A673 (cell line): Measurements from ENCODE around the gene TWF2. TPM values are rescaled to one million over a fixed set of nuclear protein-coding genes. Genes with fewer than 3 reads are reported as not detected.
"Not testable (repeated sequence)": the region's sequence is repeated elsewhere in the genome, so short reads cannot be mapped to it uniquely, and the experiment has no call there.

Experiments
- BruUV-seq: library from RNA; stranded (reverse); fragments of 400-500 nt; replicated peaks from 2 replicates; lab custom pipeline; 2021; lab: Mats Ljungman, UMichigan
- CTCF ChIA-PET: fragments of 300-600 bp; sonication (Branson Sonifier 250); formaldehyde crosslinking; loops from one replicate; lab custom pipeline; 2022; ENCODE audit warnings: antibody characterized with exemption; lab: Charles Lee
- POLR2A ChIA-PET: fragments of 300-600 bp; sonication (Branson Sonifier 250); formaldehyde crosslinking; loops from one replicate; lab custom pipeline; 2022; ENCODE audit warnings: antibody characterized with exemption; ENCODE audit not compliant: low non-redundant PET; lab: Charles Lee
- DNase-seq: peaks from one replicate; pipeline ENCODE4 v3.0.0-alpha.2; 2015; ENCODE audit warnings: low spot score
- H3K27ac ChIP-seq: fragments of 200-600 bp; sonication (generic); 2 replicates; pipeline ENCODE4 v1.5.1; 2016; ENCODE audit warnings: mixed run types, low read depth, mild to moderate bottlenecking, mixed read lengths, antibody characterized with exemption, low read length; ENCODE audit not compliant: poor library complexity, severe bottlenecking
- H3K27me3 ChIP-seq: fragments of 200-600 bp; sonication (generic); replicated peaks from 2 replicates; pipeline ENCODE4 v1.6.1; 2017; ENCODE audit warnings: mixed run types, low read depth, mild to moderate bottlenecking, mixed read lengths, antibody characterized with exemption, low read length; ENCODE audit not compliant: insufficient read depth, poor library complexity
- H3K36me3 ChIP-seq: fragments of 200-600 bp; sonication (generic); 2 replicates; pipeline ENCODE4 v1.6.1; 2016; ENCODE audit warnings: mixed run types, mild to moderate bottlenecking, mixed read lengths, antibody characterized with exemption, low read length; ENCODE audit not compliant: insufficient read depth, poor library complexity, severe bottlenecking
- H3K4me1 ChIP-seq: fragments of 200-600 bp; sonication (generic); 2 replicates; pipeline ENCODE4 v1.6.1; 2017; ENCODE audit warnings: mixed run types, mild to moderate bottlenecking, mixed read lengths, antibody characterized with exemption, low read length; ENCODE audit not compliant: insufficient read depth, poor library complexity, severe bottlenecking
- H3K4me3 ChIP-seq: fragments of 200-600 bp; sonication (generic); 2 replicates; pipeline ENCODE4 v1.5.1; 2016; ENCODE audit warnings: low read depth, mixed run types, mild to moderate bottlenecking, mixed read lengths, low read length; ENCODE audit not compliant: poor library complexity, severe bottlenecking
- H3K9me3 ChIP-seq: fragments of 200-600 bp; sonication (generic); 2 replicates; pipeline ENCODE4 v1.6.1; 2016; ENCODE audit warnings: mixed run types, low read depth, mild to moderate bottlenecking, mixed read lengths, antibody characterized with exemption, low read length; ENCODE audit not compliant: poor library complexity, severe bottlenecking
- EZH2 ChIP-seq: fragments of 200-600 bp; sonication (generic); IDR thresholded peaks from 2 replicates; pipeline ENCODE4 v1.6.1; 2017; ENCODE audit warnings: borderline replicate concordance, low read depth, mild to moderate bottlenecking, mixed read lengths, antibody characterized with exemption, low read length; ENCODE audit not compliant: poor library complexity, severe bottlenecking
- intact Hi-C: fragments of 100-400 bp; cut with micrococcal nuclease; formaldehyde crosslinking; loops from one replicate; pipeline ENCODE4 v1.10.0; 2022; ENCODE audit not compliant: unreplicated experiment
- total RNA-seq: library from RNA; stranded (reverse); gene quantifications from 2 replicates; pipeline ENCODE4 v1.2.3, GENCODE V29; 2021
- TF ChIP-seq, protein P1 (sequence below): fragments of 300-800, 200-600 bp; sonication (generic); conservative IDR thresholded peaks from 2 replicates; pipeline ENCODE4 v1.5.1; 2017; ENCODE audit warnings: low read depth, mild to moderate bottlenecking, antibody characterized with exemption, low read length, moderate library complexity, mixed read lengths

TWF2 gene
- total RNA-seq, 1 experiment from 2014 or later: 18.3 TPM

DNA sequence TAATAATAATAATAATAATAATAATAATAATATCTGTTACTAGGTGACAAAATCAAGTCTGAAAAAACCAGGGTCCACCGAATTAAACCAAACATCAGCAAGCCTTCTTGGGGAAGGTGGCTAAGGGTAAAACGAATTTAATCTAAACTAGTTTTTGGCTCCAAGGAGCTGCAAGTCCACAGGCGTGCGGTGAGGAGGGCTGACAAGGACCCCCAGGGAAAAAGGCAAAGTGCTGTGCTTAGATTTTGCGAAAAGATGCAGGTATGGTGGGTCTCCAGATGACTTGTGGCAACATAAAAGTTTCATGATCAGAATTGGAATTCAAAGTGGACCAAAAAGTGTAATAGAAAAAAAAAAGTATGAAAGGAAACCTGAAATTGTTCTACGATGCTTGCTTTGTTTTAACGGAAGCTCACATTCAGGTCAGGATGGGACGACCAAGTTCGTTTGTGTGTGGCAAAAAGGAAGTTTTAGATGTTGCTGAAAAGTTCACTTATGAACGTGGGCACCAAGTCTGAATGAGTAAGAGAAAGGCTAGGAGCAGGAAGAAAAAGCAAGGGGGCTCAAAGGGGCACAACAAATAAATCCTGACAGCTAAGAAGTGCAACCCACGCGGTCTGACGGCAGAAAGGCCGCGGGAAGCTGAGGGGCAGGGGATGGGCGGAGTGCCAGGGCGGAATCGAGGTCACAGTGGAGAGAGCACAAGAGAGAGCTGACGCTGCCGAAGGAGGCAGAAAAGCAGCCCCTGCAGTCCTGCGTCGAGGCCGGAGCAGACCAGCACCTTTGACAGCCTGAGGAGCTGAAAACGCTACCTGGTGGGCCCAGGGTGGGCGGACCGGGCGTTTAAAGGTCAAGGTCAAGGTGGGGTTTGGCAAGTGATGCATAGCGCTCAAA lies 38.4 kb upstream of the TWF2 start:
- Histone ChIP-seq H3K27me3 (no peaks in the 10 kb centered on the region), H3K4me1 (peaks cover 7% of the 10 kb centered on the region), H3K27ac (peak overlapping the region; percentile 89), H3K4me3 (peak overlapping the region; percentile 74), H3K36me3 (no peaks in the 10 kb centered on the region), H3K9me3 (no peaks in the 10 kb centered on the region)
- BruUV-seq: TSS peak; percentile 40
- ChIA-PET CTCF (no interaction called here), POLR2A (interaction anchor here (1.1 kb wide), 1 partner anchor 43 kb away, joined by 3 read pairs; no protein-coding TSS in a partner anchor)
- peak; percentile 17 for DNase-seq
- TF ChIP-seq EZH2: no peak
- TF ChIP-seq, protein P1, sequence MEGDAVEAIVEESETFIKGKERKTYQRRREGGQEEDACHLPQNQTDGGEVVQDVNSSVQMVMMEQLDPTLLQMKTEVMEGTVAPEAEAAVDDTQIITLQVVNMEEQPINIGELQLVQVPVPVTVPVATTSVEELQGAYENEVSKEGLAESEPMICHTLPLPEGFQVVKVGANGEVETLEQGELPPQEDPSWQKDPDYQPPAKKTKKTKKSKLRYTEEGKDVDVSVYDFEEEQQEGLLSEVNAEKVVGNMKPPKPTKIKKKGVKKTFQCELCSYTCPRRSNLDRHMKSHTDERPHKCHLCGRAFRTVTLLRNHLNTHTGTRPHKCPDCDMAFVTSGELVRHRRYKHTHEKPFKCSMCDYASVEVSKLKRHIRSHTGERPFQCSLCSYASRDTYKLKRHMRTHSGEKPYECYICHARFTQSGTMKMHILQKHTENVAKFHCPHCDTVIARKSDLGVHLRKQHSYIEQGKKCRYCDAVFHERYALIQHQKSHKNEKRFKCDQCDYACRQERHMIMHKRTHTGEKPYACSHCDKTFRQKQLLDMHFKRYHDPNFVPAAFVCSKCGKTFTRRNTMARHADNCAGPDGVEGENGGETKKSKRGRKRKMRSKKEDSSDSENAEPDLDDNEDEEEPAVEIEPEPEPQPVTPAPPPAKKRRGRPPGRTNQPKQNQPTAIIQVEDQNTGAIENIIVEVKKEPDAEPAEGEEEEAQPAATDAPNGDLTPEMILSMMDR: no peak
- intact Hi-C loops: loop anchor here (5.0 kb wide), 1 partner anchor 35 kb away; no protein-coding TSS in a partner anchor

DNA sequence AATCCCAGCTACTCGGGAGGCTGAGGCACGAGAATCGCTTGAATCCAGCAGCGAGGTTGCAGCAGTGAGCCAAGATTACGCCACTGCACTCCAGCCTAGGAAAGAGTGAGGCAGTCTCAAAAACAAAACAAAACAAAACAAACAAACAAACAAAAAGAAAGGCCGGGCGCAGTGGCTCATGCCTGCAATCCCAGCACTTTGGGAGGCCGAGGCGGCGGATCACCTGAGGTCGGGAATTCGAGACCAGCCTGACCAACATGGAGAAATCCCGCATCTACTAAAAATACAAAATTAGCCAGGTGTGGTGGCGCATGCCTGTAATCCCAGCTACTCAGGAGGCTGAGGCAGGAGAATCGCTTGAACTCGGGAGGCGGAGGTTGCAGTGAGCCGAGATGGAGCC lies 35.8 kb upstream of the TWF2 start:
- DNase-seq, H3K27ac ChIP-seq, H3K4me3 ChIP-seq, BruUV-seq, CTCF ChIA-PET, POLR2A ChIA-PET, H3K4me1 ChIP-seq, H3K27me3 ChIP-seq, H3K9me3 ChIP-seq, H3K36me3 ChIP-seq: not testable (repeated sequence)
- intact Hi-C loops: loop anchor here (5.0 kb wide), 1 partner anchor 32 kb away; no protein-coding TSS in a partner anchor

DNA sequence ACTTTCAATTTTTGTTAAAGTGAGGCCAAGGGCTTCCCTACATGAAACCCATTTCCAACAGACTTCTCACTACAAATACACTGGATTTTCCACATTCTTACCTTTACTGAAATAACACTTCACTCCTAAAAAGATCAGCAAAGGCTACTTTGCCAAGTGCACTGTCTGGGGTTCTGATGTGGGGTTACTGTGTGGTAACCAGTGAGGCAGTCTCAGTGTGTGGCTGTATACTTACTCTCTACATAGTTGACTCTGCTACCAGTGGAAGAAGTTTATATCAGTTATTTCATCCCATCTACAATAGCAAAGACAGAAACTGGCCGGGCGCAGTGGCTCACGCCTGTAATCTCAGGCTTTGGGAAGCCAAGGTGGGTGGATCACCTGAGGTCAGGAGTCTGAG lies 33.9 kb upstream of the TWF2 start:
- intact Hi-C loops: no loop called here
- no peaks in the 10 kb centered on the region for H3K9me3 ChIP-seq
- CTCF ChIA-PET: no interaction called here
- H3K27ac ChIP-seq: no peak overlapping the region
- DNase-seq: no peak
- no peak overlapping the region for H3K4me3 ChIP-seq
- no TSS peak for BruUV-seq
- H3K36me3 ChIP-seq: peaks cover 10% of the 10 kb centered on the region
- POLR2A ChIA-PET: no interaction called here
- H3K4me1 ChIP-seq: peaks cover 4% of the 10 kb centered on the region
- H3K27me3 ChIP-seq: no peaks in the 10 kb centered on the region
- no peak for TF ChIP-seq EZH2
- TF ChIP-seq, protein P1: no peak

DNA sequence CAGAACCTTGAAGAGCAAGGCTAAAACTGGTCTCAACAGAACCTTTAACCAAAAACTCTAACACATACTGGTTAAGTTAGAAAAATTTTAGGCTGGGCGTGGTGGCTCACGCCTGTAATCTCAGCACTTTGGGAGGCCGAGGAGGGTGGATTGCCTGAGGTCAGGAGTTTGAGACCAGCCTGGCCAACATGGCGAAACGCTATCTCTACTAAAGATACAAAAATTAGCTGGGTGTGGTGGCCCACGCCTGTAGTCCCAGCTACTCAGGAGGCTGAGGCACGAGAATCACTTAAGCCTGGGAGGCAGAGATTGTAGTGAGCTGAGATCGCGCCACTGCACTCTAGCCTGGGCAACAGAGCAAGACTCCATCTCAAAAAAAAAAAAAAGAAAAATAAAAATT lies 33.2 kb upstream of the TWF2 start:
- BruUV-seq, POLR2A ChIA-PET, H3K4me3 ChIP-seq, H3K27ac ChIP-seq, H3K27me3 ChIP-seq, DNase-seq, intact Hi-C loops, H3K9me3 ChIP-seq, H3K4me1 ChIP-seq, CTCF ChIA-PET: not testable (repeated sequence)
- H3K36me3 ChIP-seq: peaks cover 17% of the 10 kb centered on the region
